GM08714 (cell line): Measurements from ENCODE around the gene CDA.

Experiments
- H3K4me3 ChIP-seq: fragments of 200-500 bp; sonication (Bioruptor generic); 2 replicates; pipeline ENCODE4 v1.5.1; 2014; ENCODE audit warnings: mild to moderate bottlenecking, low read length, inconsistent platforms
- ZNF274 ChIP-seq: IDR thresholded peaks from 2 replicates; pipeline ENCODE4 v1.6.1; 2012; ENCODE audit warnings: mild to moderate bottlenecking, low read depth, low read length

Gene CDA

DNA sequence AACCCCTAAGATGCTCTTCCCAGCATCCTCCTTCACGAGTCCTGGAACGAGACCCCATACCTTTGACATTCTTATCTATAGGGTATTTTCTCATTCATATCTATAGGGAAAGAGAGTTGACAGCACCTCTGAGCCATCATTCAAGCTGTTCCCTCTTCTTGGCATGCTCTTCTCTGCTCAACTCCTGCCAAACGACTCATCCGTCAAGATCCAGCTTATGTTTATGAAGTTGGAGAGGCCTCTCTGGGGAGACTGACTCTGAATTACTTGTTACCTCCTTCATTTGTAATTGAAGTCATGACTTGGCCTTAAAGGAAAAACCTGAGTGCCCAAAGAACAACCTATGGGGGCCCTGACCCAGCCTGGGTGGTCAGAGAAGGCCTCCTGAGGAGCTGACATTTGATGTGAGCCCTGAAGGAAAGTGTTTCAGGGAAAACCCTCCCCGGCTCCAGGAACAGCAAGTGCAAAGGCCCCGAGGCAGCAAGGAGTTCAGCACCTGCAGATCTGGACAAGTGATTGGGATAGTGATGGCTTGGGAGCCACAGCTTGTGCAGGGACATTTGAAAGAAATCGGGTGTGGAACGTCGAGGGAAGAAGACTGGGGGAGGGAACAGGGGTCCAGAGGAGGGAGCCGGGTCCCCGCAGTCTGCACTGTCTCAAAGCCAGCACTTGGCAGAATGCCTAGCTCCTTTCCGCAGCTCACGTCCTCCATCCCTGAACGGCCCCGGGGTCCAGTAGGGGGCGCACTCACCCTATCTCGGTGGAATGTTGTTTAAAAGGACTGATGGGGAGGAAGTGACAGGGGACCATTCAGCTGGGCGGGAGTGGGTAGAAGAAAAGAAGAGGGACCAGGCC lies 14.0 kb upstream of the CDA start:
- H3K4me3 ChIP-seq: no peak overlapping the region
- TF ChIP-seq ZNF274: no peak

DNA sequence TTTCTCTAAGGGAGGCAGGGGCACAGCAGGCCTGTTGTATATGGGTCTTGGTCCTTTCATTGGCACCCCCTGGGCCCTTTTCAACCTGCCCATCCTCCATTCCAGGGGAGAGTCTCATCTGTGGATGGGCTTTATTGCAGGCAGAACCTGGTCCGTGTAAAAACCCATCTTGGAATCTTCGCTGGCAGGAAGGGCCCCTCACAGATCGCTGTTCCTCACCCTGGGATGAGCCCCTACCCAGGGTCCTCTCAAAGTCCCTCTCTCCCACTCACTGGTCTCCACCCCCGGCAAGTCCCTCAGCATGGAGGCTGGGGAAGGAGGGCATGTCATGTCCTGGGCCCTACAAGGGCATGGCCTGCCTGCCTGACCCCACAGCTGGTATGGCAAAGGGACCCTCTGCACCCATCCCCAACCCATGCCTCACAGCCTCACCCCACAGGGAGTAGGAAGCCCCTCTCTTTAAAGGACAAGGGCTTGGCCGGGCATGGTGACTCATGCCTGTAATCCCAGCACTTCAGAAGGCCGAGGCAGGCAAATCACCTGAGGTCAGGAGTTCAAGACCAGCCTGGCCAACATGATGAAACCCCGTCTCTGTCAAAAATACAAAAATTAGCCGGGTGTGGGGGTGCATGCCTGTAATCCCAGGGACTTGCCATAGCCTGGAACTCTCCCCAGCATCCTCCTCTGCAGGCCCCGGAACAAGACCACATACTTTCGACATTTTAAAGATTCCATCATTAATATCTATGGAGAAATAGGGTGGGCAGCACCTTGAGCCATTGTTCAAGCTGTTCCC lies 13.2 kb upstream of the CDA start:
- no peak overlapping the region for H3K4me3 ChIP-seq
- TF ChIP-seq ZNF274: no peak

DNA sequence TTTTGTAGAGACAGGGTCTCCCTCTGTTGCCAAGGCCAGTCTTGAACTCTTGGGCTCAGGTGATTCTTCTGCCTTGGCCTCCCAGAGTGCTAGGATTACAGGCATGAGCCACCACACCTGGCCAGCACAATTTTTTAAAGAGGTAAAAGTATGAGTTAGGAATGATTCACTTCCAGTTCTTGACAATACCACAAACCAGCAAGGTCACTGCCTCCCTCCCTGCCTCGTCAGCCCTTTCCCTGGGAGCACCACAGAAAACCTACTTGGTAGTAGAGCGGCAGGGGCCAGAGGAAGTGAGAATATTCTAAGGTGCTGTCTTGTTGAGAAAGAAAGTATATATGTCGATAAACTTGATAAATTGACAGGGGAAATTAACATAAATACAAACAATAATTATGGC lies 10.8 kb upstream of the CDA start:
- TF ChIP-seq ZNF274: no peak
- H3K4me3 ChIP-seq: no peak overlapping the region

- no peak overlapping the region for H3K4me3 ChIP-seq
- no peak for TF ChIP-seq ZNF274
Measured at GRCh38 chr1:20578721-20579395, 10.0 kb upstream of the CDA start.

DNA sequence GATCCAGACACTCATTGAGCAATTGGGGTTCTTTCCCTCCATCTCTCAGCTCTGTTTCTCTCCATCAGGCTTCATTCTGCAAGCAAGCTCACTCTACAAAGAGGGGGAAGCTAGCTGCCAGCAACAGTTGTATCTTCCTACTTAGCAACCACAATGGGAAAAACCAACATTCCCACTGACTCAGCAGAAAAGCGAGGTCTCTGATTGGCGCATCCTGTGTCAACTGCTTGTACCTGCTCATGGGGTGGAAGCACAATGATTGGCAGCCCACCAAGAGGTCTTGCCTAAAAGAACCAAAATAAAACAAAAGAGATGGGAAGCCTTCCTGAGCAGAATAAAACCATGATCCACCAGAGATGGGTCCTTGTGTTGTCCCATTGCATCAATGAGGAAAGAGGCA lies 4.0 kb upstream of the CDA start:
- no peak for TF ChIP-seq ZNF274
- no peak overlapping the region for H3K4me3 ChIP-seq

DNA sequence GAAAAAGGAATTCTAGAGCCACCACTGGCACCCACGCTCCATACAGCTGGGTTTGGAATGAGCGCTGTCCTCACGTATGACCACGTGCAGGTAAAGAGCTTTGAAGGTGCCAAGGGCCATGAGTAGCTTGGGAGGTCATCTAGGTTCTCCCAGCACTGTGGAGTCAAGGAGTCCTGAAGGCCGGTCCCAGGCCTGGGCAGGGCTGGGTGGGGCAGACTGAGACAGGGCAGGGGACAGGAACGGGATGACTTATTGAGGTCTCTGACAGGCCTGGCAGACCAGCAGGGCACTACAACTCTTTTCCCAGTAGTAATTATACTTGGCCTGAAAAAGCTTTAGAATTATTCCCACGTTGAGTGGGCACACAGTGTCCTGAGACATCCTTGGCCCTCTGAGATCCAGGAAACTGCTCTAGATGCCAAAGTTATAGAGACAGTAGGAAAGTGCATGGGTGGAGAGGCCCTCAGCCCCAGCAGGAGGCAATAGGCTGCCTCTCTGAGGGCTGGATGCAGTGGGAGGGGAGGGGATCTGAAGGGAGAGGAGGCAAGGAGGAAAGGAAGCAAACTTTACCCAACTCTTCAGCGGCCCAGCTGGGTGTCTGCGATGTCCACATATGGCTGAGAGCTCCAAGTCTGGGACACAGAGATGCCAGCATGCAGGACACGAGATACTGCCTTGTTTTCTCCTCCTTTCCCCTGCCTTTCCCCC lies 1.8 kb upstream of the CDA start:
- TF ChIP-seq ZNF274: no peak
- H3K4me3 ChIP-seq: no peak overlapping the region

DNA sequence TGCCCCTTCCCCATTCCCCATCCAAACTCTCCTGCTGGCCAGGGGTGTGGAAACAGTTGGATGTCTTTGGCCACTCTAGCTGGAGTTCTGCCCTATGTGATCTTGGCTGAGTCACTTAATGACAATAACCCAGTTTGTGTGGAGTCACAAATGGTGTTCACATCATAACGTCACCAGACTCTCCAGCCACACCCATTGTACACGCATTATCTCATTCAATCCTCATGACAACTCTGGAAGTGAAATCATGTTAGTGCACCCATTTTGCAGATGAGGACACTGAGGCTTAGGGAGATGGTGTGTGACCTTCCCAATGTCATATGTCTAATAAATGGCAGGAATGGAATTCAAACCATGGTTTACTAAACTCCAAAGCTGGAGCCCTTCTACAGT lies 1.2 kb upstream of the CDA start:
- no peak overlapping the region for H3K4me3 ChIP-seq

GRCh38 chr1:20589331-20590278 lies 708 bp downstream of the CDA start:
- no peak overlapping the region for H3K4me3 ChIP-seq
- TF ChIP-seq ZNF274: no peak

More for the DNA sequence above, 1.2 kb upstream of the CDA start:
- no peak for TF ChIP-seq ZNF274

- H3K4me3 ChIP-seq: no peak overlapping the region
- TF ChIP-seq ZNF274: no peak
Measured at GRCh38 chr1:20590306-20590777, 1.4 kb downstream of the CDA start.

GRCh38 chr1:20593756-20594155 lies 4.9 kb downstream of the CDA start:
- H3K4me3 ChIP-seq: no peak overlapping the region
- TF ChIP-seq ZNF274: no peak

DNA sequence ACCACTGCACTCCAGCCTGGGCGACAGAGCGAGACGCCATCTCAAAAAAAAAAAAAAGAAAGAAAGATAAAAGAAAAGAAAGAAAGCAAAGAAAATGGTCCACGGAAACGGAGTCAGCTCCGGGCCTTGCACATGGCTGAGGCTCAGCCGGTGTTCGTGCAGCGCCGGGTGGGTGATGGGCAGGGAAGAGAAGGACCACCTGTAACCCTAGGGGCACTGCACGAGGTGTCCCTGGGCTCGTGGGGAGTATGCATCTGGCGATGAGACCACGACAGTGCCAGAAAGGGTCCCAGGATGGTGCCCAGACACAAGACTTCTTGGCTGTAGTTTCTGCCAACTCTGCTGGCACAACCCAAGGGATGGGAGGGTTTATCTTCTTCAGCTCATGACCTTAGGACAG lies 5.8 kb downstream of the CDA start:
- no peak overlapping the region for H3K4me3 ChIP-seq
- TF ChIP-seq ZNF274: no peak

GRCh38 chr1:20596106-20596505 lies 7.2 kb downstream of the CDA start:
- TF ChIP-seq ZNF274: no peak
- no peak overlapping the region for H3K4me3 ChIP-seq

DNA sequence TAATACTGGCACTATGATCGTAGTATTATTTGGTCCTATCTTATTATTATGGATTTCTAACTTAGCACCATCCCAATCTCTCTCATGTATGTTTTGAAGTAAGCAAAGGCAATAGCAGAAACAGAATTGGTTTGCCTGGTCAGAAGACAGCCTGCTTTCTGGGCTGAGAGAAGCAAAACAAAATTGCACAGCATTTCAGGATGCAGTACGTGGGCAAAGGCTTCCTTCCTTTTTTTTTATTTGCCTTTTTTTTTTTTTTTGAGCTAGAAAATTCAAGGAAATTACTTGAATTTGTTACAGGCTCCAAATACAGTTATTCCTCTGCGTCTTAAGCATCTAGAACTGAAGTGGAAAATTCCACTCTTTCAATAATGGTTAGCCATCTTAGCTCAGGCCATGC lies 8.8 kb downstream of the CDA start:
- H3K4me3 ChIP-seq: no peak overlapping the region
- TF ChIP-seq ZNF274: no peak
